ENCODE measurements around the gene HNRNPUL2. TPM values are rescaled to one million over a fixed set of nuclear protein-coding genes. Genes with fewer than 3 reads are reported as not detected.

HNRNPUL2 gene
- total and polyA plus RNA-seq, 9 of the 15 experiments (the other 6 are each of a cell fraction or from before 2014, with no cell fraction given), result 0.89 to 44.3 (median 15.2) TPM

GRCh38 chr11:62665599-62666258 lies 61.5 kb downstream of the HNRNPUL2 start (continued):
- TF ChIP-seq CREM (IDR thresholded peaks at IDR 0.05; ENCODE audit: low read depth), result peak; percentile 28; the same call in 1 of the 2 replicates
- 0 out of 2 replicates have a peak, but pooled peaks have one; percentile 2 for TF ChIP-seq NFXL1 (CRISPR knock-in tag; IDR thresholded peaks at IDR 0.05)
- no peak for TF ChIP-seq BRCA1 (IDR thresholded peaks at IDR 0.05)
- no peak for TF ChIP-seq BRCA1 (CRISPR knock-in tag; IDR thresholded peaks at IDR 0.05)
- TF ChIP-seq THRAP3 (IDR thresholded peaks at IDR 0.05; ENCODE audit: borderline replicate concordance), result no peak; the same call in 1 of the 2 replicates
- TF ChIP-seq EWSR1 (IDR thresholded peaks at IDR 0.05; ENCODE audit: borderline replicate concordance, low read depth, partially characterized antibody), result no peak
- peak; percentile 96 for TF ChIP-seq RBM39 (optimal IDR thresholded peaks at IDR 0.05; ENCODE audit: low read depth, low read length)
- TF ChIP-seq CTBP1 (IDR thresholded peaks at IDR 0.05; ENCODE audit: borderline replicate concordance), result no peak
- TF ChIP-seq CTCFL (IDR thresholded peaks at IDR 0.05; ENCODE audit: borderline replicate concordance, insufficient read depth, low read depth, low read length, poor library complexity, severe bottlenecking), result no peak
- TF ChIP-seq NCOR1 (IDR thresholded peaks at IDR 0.05), result no peak; the same call in 1 of the 2 replicates
- TF ChIP-seq KDM5B (IDR thresholded peaks at IDR 0.05; ENCODE audit: insufficient replicate concordance, low read depth, low read length), result peak; percentile 82
- TF ChIP-seq ETV1 (tag; conservative IDR thresholded peaks at IDR 0.05; ENCODE audit: low read depth), result no peak
- no peak for TF ChIP-seq ILK (tag; IDR thresholded peaks at IDR 0.05; ENCODE audit: borderline replicate concordance, low read depth)
- TF ChIP-seq KLF16 (IDR thresholded peaks at IDR 0.05), result no peak
- TF ChIP-seq STAT5B (CRISPR knock-in tag; IDR thresholded peaks at IDR 0.05), result no peak
- 0 out of 2 replicates have a peak, but pooled peaks have one; percentile 5 for TF ChIP-seq ZNF263 (CRISPR knock-in tag; IDR thresholded peaks at IDR 0.05; ENCODE audit: borderline replicate concordance)
- peak in 1 of 2 experiments; percentile 46 for TF ChIP-seq E2F6 (IDR thresholded peaks at IDR 0.05; ENCODE audit: borderline replicate concordance in 1 of 2, extremely low read depth in 1 of 2, insufficient read depth in 1 of 2, insufficient read length in 1 of 2, low read depth in 1 of 2, low read length in 1 of 2, poor library complexity in 1 of 2, severe bottlenecking in 1 of 2)
- no peak for TF ChIP-seq NR4A1 (CRISPR knock-in tag; IDR thresholded peaks at IDR 0.05)
- TF ChIP-seq NR4A1 (tag; IDR thresholded peaks at IDR 0.05), result no peak
- no peak for TF ChIP-seq ZNF124 (CRISPR knock-in tag; IDR thresholded peaks at IDR 0.05)
- TF ChIP-seq ZNF253 (CRISPR knock-in tag; conservative IDR thresholded peaks at IDR 0.05), result no peak
- peak; percentile 50; the same call in 1 of the 2 replicates for TF ChIP-seq POLR2AphosphoS5 (IDR thresholded peaks at IDR 0.05; ENCODE audit: control insufficient read depth, insufficient read depth, low read depth, low read length)
- peak; percentile 73; the same call in 1 of the 2 replicates for TF ChIP-seq ZNF165 (CRISPR knock-in tag; IDR thresholded peaks at IDR 0.05; ENCODE audit: borderline replicate concordance)
- TF ChIP-seq ETV6 (IDR thresholded peaks at IDR 0.05; ENCODE audit: borderline replicate concordance in 1 of 2, low read depth in 2 of 2, low read length in 1 of 2), result no peak
- TF ChIP-seq ETV6 (CRISPR knock-in tag; IDR thresholded peaks at IDR 0.05; ENCODE audit: borderline replicate concordance), result no peak
- no peak for TF ChIP-seq GTF2A2 (tag; IDR thresholded peaks at IDR 0.05)
- TF ChIP-seq TRIM24 (IDR thresholded peaks at IDR 0.05), result 0 out of 4 replicates have a peak, but pooled peaks of 1 of the 2 experiments have one; percentile 0
